Activated CD4-positive, alpha-beta T cell treated with anti-CD3 and anti-CD28 coated beads for 1 hour (primary cell): ENCODE measurements around the gene SPATA18.

ENCODE experiments used
- DNase-seq: peaks from one replicate; pipeline ENCODE4 v3.0.0-alpha.2; 2020

Gene SPATA18

GRCh38 chr4:52051213-52051614 lies at the start of gene SPATA18:
Gene SPATA18 (plus strand): TSS chr4:52051304. CDS start chr4:52051705, 401 bp downstream.
- no peak for DNase-seq

GRCh38 chr4:52001616-52002015 lies 49.5 kb upstream of the SPATA18 start:
- DNase-seq: no peak

DNA sequence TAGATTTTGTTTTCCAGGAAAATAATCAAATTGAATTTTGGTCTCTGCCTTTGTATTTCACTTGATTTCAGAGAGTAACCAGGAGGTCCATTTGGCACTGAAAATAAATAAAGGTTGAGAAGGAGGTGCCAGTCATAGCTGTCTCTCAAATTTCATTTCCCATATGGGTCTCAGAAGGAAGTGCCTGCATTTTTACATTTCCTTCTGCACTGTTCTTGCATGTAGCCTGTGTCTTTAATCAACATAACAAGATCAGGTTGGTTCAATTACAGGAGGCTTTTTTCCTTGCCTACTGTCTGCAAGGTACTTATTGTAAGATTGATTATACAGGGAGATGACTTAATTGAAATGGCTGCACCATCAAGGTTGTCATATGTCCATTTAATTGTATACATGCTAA lies 46.7 kb upstream of the SPATA18 start:
- DNase-seq: no peak

DNA sequence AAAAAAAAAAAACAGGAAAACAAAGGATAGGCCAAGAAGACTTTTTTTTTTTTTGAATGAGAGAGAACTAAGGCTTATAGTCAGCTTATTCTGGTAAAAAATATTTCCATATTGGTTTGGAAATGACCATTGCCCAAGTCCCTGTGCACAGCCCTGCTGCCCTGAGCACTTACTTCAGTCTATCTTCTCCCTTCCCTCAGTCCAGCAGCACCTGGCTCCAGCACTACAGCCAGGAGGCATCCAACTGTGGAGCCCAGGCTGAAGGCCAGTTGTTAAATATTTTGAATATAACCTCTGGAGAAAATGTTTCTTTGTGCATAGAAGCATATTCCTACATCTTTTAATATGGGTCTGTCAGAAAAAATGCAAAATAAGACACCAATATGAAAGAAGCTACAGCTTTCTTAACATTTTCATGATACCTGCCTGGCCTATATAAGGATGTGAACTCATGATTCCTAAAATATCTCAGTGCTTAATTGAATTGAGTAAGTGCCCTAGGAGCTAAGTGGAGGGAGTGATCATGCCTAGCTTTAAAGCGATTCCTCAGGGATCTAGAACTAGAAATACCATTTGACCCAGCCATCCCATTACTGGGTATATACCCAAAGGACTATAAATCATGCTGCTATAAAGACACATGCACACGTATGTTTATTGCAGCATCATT lies 45.4 kb upstream of the SPATA18 start:
- DNase-seq: no peak

- no peak for DNase-seq
These were observed 44.2 kb upstream of the SPATA18 start for GRCh38 chr4:52006887-52007286.

- DNase-seq: no peak
These were observed 40.1 kb upstream of the SPATA18 start for GRCh38 chr4:52010986-52011385.

- DNase-seq: no peak
These were observed 38.5 kb upstream of the SPATA18 start for GRCh38 chr4:52012651-52013050.

GRCh38 chr4:52014903-52015302 lies 36.2 kb upstream of the SPATA18 start:
- no peak for DNase-seq

GRCh38 chr4:52015366-52015765 lies 35.7 kb upstream of the SPATA18 start:
- DNase-seq: no peak

- no peak for DNase-seq
These were observed 34.1 kb upstream of the SPATA18 start for GRCh38 chr4:52016981-52017380.

GRCh38 chr4:52017814-52018213 lies 33.3 kb upstream of the SPATA18 start:
- DNase-seq: no peak

DNA sequence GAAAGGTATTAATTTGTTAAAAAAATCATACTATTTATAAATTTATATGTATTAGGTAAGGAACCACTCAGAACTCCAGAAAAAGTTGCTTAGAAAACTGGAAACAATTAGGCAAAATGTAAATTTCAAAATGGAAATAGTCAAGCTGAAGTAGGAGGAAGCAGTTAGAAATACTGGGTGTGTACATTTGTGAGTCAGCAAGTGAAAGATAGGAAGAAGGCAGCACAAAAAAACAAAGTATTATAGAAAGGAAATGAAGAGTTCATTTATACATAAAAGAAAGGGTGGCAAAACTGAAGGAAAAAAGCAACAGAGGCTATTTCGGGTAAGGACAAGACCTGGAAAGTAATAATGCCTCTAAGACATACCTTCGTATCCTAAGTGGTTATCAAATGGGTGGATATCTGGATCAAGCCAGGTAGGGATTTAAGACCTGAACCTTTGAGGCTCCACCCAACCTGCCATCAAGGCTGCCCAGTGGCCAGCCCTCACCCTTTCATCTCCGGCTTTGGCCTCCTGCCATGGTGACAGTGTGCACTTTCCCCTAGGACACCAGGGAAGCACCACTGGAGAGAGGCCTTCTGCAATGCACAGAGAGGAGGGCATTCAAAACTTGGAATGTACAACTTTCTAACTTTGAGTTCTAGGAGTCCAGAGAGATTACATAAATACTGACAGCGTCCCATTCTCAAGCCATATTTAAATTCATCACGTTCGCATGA lies 31.0 kb upstream of the SPATA18 start, which contains the start of gene LRRC66:
LRRC66 (minus strand) TSS at position 428 of the 722 bp plus-strand sequence. CDS start 2,750 bp downstream, outside the sequence.
- DNase-seq: no peak

DNA sequence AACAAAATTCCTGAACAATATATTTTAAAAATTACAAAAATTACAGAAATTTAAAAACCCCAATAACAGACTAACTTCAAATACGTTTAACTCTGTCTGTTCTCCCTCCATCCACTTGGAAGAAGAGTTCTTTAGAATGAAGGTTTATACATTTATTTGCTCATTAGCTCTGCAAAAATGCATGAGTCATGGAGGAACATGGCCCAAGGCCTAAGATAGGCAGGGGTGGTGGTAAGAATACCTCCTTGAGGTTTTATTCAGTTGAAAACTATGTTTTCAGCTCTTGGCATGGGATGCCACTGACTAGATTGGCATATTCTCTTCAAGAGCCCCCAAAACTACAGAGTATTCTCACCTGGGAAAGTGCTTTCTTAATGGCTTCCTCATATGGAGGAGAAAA lies 22.1 kb upstream of the SPATA18 start:
- DNase-seq: no peak

DNA sequence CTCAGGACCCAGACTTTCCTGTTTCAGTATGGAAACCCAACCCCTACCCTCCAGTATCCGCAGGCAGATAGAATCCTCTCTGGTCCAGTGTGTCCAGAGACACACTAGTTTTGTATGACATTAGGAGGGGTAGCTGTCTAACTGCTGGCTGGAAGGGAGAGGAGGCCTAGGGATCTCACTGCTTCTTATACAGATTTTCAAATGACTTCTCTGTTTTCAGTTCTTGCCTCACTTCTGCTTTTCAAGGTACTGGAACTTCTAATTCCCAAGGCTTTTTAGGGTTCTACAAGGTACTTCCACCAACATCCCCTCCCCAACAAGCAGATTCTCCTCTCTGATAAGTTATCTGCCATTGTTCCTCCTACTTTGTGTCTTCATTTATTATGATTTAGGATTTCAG lies 19.1 kb upstream of the SPATA18 start:
- DNase-seq: no peak

GRCh38 chr4:52035190-52035589 lies 15.9 kb upstream of the SPATA18 start:
- no peak for DNase-seq

DNA sequence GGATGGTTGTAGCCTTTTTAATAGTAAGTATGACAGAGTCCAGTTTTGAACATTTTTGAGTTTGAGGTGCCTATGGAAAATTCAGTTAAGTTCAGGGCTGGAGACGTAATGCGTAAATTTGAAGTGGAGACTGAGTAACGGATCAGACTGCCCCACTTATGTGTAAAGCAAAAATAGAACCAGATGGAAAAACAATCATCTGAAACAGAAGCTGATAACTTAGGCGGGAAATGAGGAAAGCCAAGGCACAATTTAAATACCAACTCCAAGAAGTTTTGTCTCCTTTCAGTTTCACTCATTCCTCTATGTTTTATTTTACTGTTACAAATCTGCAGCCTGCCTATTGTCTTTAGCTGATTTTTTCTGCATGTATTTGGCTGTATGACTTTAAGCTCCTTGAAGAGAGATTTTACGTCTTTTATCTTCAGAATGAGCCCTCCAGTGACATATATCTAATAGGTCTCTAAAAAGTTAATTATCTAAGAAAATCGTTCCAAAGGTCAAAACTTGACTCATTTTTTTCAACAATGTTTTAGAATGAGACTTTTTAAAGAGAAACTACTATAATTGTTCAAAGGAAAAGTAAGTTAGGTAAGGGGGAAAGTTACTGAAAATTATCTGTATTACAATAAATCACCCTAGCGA lies 14.1 kb upstream of the SPATA18 start:
- no peak for DNase-seq

GRCh38 chr4:52037689-52038102 lies 13.4 kb upstream of the SPATA18 start:
- no peak for DNase-seq

GRCh38 chr4:52038103-52038912 lies 12.8 kb upstream of the SPATA18 start, which contains the start of gene SGCB:
Gene SGCB (minus strand): TSS chr4:52038299. CDS start chr4:52038259, 40 bp downstream.
- DNase-seq: peak; percentile 64

GRCh38 chr4:52045028-52045427 lies 6.1 kb upstream of the SPATA18 start:
- DNase-seq: no peak

GRCh38 chr4:52049266-52049665 lies 1.8 kb upstream of the SPATA18 start:
- no peak for DNase-seq

- no peak for DNase-seq
These were observed 741 bp downstream of the SPATA18 start for GRCh38 chr4:52051615-52052474.

DNA sequence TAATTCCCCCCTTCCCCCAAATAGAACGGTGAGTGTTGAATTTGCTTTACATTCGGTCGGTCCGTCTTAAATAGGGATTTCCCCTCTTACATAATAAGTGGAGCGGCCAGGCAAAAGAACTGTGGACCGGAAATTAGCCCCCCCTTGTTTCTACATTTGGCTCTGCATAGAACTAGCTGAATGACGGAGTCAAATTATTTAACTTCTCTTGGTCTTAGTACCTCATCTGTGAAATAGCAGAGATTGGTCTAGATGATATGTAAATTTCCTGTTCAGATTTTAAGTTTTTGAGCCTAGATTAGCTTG lies 1.3 kb downstream of the SPATA18 start:
- DNase-seq: no peak
